ENCODE measurements around the gene MAFG.
A peak's percentile ranks its signal among the peaks of the same experiment; 100 is the strongest.

The MAFG gene

DNA sequence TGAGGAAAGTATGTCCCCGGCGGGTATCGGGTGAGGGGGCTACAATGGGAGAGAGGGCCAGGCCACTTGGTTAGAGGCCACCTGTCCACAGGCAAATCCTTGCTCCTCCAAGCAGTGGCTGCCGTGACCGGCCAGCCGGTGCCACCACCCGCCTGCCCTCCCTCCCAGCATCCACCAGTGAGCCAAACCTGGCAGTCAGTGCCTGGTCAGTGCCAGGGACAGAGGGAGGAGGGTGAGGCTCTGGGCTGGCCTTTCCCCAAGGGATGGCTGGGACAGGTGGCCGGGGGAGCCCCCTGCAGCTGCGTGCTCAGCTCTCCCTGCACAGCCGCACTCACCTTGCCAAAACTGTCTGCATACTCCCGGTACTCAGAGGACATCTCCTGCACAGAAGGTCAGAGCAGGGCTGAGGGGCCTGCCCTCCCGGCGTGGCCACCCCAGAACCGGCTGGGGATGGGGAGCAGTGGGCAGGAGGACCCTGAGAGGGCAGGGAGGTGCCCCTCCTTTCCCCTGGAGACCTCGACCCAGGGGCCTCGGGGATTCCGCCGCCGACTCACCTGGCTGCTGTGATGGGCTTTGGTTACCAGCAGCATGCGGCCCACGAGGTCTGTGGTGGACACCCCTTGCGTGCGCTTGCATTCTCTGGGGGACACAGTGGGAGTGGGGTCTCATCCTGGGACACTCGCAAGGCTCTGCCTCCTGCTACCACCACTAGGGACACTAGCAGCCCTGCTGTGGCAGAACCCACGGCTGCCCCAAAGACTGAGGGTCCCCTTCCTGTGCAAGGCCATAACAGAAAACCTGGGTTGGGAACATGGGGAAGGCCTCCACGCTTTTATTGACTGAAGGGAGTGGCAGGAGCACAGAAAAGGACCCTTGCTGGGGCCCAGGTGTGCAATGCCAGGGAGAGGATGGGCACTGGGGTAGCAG lies 20.1 kb downstream of the MAFG start:
- no peak for DNase-seq

DNA sequence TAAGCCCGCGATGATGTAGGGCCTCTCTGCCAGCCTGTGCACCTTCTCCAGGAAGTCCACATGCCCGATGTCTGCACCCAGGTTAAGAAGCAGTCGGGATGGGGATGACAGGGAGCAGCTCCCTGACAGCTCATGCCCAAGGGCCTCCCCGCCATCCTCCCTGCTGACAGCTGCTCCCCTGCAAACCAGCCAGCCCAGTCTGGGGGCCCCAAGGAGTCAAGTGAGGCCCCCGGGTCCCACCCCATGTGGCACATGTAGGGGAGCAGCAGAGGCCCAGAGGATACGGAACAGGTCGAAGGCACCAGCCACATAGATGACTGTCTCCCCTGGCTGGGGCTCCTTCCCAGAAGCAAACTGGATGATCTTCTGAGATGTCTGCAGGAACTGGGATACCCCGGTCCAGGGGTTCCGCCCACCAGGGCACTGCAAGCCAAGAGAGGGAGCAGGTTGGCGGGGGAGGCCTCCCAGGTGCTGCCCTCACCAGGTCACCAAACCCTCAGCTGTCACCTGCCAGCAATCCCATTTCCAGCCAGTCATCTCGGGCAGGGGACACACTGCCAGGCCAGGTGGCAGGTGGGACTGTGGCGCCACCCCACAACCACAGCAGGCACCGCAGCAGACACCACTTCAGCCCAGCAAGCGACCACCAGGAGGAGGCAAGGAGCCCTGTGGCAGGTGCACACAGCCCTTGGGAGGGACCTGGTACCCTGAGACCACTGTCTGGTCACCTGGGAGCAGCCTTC lies 20.9 kb downstream of the MAFG start:
- no peak for DNase-seq

DNA sequence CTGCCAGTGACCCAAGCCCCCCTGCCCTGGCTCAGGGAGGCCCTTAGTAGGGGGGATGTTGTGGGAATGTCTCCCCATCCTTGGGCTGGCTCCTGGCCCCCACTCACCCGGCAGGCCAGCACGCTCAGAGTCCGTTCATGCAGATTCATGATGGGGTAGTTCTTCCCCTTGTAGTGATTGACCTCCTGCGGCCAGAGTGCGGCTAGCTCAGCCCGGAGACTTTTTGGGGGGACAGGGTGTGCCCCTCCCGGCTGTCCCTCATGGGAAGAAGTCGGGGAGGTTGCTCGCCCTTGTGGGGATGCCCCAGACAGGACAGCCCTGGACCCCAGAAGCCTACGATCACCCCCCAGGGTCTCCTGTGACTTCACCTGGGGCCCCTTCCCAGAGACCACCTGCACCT lies 21.5 kb downstream of the MAFG start:
- no peak for DNase-seq

DNA sequence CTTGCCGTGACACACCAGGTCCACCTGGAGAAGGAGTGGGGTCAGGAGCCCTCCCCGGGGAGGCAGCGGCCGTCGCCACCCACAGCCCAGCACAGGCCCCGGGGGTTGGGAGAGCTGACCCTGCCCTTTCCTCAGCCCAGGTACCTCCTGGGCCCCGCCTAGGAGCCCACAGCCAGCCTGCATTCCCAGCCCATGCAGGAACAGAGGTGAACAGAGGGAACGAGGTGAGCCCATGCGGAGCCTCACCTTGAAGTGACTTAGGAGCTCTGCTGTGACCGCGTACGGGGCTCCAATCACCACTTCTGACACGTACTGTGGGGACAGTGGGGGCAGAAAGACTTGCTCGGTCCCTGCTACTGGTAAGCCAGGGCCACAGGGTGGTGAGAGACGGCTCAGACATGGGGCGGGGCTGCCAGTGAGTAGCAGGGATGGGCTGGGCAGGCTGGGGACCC lies 22.1 kb downstream of the MAFG start:
- DNase-seq: no peak

DNA sequence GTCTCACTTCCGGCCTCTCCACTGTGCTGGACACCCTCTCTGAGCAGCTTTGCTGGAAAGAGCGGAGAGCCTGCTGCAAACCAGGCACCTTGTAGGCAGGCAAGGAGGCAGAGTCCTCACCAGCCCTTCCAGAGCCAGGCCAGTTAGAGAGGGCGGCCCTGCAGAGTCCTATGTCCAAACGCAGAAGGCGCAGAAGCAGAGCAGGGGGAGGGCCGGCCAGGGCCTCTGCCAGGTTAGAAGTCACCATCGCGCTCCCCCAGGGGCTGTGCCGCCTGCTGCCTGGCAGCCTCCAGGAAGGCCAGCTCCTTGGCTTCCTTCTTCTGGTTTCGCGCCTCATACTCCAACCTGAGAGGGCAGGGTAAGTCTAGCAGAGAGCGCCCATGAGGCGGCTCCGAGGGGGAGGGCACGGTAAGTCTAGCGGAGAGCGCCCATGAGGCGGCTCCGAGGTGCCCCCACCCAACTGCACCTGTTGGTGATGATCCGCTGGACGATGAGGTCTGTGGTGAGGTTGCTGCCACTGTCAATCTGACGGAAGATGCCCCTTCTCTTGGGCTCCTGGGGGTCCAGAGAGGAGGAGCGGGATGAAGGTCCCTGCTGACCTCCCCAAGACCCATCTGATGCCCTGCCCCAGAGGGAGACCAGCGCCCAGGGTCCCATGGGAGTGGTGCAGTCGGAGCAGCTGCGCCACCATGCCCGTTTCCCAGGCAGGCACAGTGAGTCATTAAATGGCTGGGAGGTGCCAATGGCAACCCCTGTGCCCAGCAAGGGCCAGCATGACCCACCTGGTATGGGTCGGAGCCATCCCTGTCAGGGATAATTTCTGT lies 22.7 kb downstream of the MAFG start:
- DNase-seq: no peak

DNA sequence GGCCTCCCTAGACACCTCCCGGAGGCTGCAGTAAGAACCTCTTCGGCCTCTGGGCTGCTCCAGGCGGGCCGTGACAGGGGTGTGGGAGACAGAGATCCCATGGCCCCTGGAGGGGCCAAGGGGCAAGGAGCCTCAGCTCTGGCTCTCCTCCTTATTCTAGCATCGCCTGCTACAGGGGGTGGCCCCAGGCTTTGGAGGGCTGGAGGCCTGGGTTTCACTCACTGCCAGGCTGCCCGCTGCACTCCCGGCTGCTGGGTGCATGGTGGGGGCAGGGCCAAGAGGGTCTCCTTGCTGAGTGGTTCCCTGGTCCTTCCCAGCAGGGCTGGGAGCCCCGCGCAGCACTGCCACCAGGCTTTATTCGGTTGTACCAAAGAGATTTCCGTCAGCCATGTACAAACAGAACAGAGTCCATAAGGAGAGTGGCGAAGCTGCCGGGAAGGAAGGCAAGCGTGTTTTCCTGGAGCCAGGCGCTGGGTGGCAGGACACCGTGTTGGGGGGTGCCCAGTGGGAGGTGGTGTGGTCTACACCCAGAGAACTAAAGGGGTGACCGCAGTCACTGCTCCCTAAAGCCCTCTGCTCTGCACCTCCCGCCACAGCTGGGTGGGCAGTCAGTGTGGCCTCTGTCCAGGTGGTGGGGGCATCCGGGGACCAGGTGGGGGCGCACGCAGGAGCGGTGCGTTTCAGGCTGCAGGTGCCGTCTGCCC lies 23.5 kb downstream of the MAFG start:
- DNase-seq: no peak

DNA sequence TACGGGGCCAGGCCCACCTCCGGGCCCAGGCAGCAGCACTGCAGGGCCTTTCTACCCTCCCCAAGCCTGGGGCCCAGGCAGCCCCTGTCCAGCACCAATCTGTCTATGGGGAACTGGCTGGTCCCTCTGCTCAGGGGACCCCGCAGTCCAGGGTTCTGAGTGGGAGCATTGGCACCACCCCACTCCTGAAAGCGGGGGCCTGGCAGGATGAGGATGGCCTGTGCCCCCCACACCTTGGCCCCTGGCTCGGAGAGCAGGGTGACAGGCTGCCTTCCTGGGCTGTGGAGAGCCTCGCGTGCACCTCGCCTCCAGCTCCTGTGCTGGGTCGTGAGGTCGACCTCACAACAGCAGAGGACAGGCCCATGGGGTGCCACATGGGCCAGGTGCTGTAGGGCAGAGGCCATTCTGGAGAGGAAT lies 24.1 kb downstream of the MAFG start:
- DNase-seq: no peak

DNA sequence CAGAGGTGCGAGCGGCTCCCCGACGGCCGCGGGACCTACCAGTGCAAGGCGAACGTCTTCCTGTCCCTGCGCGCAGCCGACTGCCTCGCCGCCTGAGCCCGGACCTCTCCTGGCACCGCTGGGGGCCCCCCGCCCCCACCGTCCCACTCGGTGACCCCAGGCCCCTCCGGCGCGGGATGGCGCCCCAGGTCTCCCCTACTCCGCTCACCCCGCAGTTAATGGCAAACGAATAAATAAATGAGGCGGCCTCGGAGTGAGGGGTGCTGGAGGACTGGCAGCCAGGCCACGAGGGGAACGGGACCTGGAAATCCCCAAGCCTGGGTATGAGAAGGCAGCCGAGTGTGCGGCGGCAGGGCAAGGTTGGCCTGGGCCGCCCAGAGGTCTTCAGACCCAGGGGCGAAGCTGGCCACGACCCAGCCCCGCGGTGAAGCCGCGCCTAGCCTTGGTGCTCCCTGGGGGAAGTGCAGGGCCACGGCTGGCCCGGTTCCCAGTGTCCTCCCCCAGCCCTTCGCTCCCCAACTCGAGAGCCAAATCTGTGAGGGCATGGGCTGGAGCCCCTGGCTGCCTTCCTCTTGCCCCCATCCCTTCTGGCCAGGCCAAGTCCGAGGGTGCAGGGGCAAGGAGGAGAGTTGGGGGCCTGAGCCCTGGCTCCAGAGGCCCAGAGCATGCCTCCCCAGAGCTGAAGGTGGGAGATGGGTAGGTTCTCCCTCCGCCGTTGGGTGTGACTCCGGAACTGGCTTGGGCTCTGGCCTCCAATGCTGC lies 24.7 kb downstream of the MAFG start:
- DNase-seq: no peak

DNA sequence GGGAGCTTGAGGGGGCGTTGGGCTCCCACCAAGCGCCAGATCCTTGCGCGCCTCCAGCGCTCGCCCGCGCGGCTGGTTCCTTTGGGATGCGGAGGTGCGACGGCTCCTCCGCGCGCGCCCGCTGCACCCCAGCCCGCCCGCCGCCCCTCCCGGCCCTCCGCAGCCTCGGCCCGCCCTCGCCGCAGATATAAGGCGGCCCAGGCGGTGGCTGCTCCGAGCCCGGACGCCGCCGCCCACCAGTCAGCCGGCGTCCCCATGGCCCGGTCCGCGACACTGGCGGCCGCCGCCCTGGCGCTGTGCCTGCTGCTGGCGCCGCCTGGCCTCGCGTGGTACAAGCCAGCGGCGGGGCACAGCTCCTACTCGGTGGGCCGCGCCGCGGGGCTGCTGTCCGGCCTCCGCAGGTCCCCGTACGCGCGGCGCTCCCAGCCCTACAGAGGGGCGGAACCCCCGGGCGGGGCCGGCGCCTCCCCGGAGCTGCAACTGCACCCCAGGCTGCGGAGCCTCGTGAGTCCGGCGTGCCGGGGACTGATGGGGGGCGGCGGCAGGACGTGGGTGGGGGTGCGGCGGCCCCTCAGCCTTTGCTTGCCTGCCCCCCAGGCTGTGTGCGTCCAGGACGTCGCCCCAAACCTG lies 25.4 kb downstream of the MAFG start, which contains the start of gene NPB:
Gene NPB (plus strand): TSS at position 216 of the 630 bp plus-strand sequence. CDS start 40 bp downstream, at position 256.
- peak; percentile 16 for DNase-seq

DNA sequence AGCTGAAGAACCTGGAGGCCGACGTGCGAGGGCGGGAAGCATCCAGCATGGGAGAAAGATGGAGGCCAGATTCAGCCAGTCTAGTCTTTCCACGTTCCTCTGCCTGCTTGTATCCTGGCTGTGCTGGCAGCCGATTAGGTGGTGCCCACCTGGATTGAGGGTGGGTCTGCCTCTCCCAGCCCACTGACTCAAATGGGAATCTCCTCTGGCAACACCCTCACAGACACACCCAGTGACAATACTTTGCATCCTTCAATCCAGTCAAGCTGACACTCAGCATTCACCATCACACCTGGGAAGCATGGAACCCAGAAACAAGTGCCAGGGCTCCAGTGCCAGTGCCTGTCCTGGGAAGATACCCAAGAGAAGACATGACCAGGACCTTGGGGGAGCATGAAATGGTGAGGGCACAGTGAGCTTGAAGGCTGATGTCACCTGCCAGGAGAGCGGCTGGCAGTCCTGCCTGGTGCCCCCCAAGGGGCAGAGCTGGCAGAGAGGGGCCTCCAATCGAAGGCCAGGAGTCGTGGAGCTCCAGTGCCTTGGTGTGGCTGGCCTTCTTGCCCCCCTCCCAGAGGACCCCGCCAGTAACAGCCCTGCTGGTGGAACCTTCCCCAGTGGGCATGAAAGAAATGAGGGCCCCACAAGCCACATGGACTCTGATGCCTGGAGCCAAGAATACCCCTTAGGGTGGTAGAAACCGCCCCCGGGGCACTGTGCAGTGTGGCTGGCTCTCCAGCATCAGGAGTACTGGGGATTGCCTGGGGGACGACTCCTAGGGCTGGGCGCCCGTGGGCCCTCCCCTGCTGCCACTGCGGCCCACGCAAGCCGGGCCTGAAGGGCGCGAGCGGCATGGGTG lies 26.1 kb downstream of the MAFG start:
- no peak for DNase-seq

DNA sequence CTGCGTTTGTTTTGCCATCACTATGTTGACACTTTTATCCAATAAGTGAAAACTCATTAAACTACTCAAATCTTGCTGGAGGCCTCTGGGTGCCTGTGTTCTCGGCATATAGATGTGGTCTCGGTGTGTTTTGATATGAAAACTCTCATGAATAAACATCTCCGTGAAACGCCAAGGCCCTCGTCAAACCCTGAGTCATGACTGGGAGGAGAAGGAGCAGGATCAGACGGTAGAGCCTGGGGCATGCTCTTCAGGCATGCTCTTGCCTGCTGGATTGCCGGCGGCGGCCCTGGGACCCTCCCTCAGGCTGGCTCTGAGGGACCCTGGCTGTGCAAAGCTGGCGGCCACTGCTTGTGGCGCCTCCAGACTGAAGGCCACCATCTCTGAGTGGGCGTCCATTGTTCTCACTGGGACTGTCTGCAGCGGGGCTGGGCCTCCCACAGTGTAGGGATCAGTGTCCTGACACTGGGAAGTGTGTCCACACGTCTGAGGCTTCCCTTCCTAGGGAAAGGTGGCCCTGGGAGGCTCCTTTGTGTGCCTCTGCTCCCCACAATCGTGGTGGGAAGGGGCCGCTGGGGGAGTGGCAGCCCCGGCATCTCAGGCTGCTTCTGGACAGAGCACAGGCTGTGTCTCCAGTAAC lies 27.2 kb downstream of the MAFG start:
- no peak for DNase-seq

DNA sequence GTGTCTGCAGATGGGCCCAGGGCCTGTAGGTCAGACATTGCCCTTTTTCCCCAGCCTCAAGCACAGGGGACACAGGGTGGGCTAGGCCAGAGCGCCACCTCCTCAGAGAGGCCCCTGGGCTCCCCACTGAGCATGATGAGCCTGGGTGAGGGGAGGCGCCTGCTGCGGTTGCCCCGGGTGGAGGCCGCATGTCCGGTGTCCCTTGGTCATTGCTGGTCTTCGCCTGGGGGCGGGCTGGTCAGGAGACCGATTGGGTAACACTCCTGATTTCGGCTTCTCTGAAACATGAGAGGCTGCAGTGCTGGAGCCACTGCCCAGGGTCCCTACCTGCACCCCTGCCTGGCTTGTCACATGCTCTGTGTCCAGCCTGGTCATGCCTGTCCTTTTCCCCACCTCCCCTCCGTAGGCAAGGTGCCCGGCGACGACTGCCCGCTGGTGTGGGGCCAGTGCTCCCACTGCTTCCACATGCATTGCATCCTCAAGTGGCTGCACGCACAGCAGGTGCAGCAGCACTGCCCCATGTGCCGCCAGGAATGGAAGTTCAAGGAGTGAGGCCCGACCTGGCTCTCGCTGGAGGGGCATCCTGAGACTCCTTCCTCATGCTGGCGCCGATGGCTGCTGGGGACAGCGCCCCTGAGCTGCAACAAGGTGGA lies 27.9 kb downstream of the MAFG start:
- DNase-seq: no peak

DNA sequence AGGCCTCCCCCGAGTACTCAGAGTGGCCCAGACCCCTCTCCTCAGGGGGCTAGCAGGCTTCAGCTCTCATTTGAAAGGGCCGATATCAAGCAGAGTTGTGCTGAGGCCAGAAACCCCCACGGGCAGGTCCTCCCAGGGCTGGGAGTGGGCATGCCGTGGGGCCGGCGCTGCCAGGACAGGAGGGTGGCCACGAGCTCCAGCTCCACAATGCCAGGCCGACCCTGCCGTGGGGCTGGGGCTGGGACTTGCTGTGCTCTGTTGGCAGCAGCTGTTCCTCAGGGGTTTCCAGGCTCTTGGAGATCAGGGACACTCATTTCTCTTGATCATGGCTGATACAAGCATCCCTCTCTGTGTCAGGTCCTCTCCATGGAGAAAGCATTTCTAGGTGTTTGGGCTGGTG lies 28.6 kb downstream of the MAFG start:
- DNase-seq: no peak

DNA sequence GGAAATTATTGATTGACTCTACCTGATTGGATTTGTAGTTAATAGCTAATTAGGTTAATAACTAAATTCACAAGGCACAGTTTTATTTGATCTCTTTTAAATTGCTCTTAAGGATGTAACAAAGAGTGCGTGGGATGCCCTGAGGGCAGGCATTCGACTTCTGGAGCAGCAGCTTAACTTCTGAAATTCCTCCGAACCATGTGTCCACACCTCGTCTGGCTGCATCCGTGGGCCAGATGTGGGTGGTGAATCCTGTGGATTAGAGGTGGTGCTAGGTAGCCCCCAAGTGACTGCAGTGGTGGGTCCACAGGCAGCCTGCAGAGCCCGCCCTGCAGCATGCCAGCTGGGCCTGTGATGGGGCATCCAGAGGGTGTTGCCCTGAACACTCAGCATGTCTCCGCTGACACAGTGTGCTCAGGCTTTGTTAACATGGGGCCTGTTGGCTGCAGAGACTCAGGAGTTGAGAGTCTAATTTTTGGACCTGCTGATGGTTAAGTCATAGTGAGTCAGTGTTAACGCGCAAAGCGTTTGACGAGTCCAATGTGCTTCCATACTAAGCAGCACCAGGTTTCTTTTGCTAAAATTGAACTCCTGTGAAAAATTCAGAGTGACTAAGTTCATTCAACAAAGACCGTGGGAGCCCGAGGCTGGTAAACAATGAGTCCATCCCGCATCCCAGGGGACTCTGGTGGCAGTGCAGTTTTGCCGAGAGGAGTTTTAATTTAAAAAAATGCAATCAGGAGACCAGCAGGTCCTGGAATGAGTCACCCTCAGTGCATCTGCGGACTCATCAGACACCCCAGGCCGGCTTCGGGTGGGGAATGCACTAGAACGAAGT lies 29.3 kb downstream of the MAFG start:
- DNase-seq: no peak

DNA sequence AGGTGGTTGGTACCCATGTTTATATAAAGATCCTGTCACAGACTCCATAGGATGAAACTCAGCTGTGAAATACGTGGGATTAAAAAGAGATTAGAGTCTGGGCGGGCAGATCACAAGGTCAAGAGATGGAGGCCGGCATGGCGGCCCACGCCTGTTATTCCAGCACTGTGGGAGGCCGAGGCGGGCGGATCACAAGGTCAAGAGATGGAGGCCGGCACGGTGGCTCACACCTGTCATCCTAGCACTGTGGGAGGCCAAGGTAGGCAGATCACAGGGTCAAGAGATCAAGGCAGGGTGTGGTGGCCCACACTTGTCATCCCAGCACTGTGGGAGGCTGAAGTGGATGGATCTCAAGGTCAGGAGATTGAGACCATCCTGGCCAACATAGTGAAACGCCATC lies 32.1 kb downstream of the MAFG start:
- DNase-seq: no peak

DNA sequence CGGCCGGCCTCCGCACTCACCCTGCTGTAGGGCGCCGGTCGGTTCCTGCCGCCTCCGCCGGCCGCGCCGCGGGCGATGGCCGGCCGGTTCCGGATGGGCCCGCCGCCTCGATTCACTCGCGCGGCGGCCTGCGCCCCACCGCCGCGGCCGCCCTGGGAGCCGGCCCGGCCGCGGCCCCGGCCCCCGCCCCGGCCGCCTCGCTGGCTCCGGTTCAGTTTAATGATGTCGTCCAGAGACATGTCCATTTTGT lies 36.3 kb downstream of the MAFG start:
- DNase-seq: no peak

DNA sequence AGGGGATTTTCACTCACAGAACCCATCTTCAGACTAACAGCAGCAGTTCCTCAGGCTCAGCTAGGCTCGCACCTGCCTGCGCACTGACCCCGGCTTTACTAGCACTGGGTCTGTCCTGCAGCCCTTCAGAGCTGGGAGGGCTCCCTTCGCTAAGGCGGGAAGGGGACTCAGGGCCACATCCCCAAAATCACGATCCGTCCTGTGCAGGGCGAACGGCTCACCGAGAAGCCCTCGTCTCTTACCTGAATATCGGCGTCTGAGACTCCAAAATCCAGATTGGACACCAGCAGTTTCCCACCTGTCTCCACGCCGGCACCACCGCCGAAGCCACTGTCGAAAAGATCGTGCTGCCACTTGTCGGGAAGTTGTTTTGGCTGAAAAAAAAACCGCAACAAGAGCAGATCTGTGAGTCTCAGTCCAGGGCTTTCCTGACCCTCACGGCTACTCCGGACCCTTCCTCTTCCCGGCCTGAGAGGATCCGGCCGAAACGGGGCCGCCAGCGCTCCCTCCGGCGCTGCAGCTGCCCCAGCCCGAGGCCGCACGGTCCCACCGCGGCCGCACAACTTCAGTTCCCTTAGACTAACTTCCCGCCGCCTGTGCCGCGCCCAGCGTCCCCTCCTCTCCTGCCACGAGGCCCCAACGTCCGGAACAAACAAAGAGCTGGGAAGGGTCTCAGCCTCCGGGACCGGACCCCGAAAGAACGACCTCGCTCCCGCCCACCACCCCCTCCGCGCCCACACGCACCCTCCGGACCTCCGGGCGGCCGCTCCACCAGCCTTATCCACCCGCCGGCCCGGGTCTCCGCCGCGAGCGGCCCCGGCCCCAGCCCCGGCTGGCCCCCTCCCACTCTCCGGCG lies 36.9 kb downstream of the MAFG start:
- peak; percentile 33 for DNase-seq
